HG02981 (cell line): ENCODE data around the gene NDN.

Experiments
- ATAC-seq: cut with Tn5 transposase; IDR thresholded peaks from one replicate; pipeline ENCODE4 v1.9.1; 2021; ENCODE audit warnings: mild to moderate bottlenecking, moderate library complexity; ENCODE audit not compliant: unreplicated experiment

NDN gene

GRCh38 chr15:23642413-23643044 lies 44.6 kb downstream of the NDN start:
- no peak for ATAC-seq
